Astrocyte of the spinal cord (primary cell): Measurements from ENCODE around the gene PPP2R2D.

Experiments used
- DNase-seq: peaks from one replicate; pipeline ENCODE4 v3.0.0; 2011; ENCODE audit warnings: low read depth, low spot score
- H3K4me3 ChIP-seq: 2 replicates; pipeline ENCODE4 v1.5.1; 2011; ENCODE audit warnings: low read depth, mild to moderate bottlenecking, low read length, moderate library complexity
- CTCF ChIP-seq: IDR thresholded peaks from 2 replicates; pipeline ENCODE4 v1.5.1; 2012; ENCODE audit warnings: low read depth, mild to moderate bottlenecking, low read length, inconsistent platforms
- in situ Hi-C: cut with HindIII; loops from 2 replicates; pipeline ENCODE4 v1.10.0; 2017; ENCODE audit warnings: low sequenced_read_pairs

Gene PPP2R2D

DNA sequence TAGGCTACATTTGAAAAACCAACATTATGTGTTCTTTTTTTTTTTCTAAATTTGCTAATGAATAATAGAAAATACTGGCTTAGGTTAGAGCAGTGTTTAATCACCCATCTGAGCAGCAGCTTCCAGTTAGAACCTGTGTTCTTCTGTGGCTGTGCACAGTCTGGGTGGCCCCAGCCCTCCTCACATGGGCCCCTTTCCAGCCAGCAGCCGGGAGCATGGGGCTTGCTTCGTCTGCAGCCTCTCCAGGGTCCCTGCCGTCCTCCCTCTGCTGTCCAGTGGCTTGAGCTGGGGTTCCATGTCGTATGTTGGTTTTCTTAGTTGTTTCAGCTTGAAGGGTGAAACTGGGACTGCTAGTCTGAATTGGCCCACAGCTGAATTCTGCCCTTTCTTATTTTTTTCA lies 43.6 kb downstream of the PPP2R2D start:
- TF ChIP-seq CTCF, result no peak
- in situ Hi-C loops, result no loop called here
- no peak for DNase-seq
- no peak overlapping the region for H3K4me3 ChIP-seq

DNA sequence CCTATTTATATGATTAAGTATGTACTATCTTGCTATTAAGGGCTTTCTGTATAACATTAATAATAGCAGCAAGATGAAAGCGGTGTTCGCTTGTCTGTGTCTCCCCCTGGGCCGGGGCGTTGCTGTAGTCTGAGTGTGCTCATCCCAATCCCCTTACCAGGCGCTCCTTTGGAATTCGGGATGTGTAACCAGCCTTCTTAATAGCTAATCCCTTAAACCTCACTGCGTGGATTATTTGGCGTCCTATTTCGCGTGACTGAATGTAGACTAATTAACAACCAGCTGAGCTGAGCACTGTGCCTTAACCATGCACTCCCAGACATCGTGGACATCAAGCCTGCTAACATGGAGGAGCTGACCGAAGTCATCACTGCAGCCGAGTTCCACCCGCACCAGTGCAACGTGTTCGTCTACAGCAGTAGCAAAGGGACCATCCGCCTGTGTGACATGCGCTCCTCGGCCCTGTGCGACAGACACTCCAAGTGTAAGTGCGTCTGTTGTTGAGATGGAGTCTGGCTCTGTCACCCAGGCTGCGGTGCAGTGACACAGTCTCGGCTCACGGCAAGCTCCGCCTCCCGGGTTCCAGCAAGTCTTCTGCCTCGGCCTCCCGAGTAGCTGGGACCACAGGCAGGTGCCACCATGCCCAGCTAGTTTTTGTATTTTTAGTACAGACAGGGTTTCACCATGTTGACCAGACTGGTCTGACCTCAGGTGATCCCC lies 44.3 kb downstream of the PPP2R2D start:
- no peak overlapping the region for H3K4me3 ChIP-seq
- TF ChIP-seq CTCF, result no peak
- in situ Hi-C loops, result no loop called here
- DNase-seq, result no peak

GRCh38 chr10:131946321-131946751 lies 45.5 kb downstream of the PPP2R2D start:
- peak; percentile 86 for DNase-seq
- in situ Hi-C loops, result no loop called here
- TF ChIP-seq CTCF, result no peak
- H3K4me3 ChIP-seq, result no peak overlapping the region

- DNase-seq, result peak; percentile 21
- in situ Hi-C loops, result no loop called here
- no peak for TF ChIP-seq CTCF
- H3K4me3 ChIP-seq, result no peak overlapping the region
Observed at GRCh38 chr10:131946880-131947279, 46.1 kb downstream of the PPP2R2D start.

- DNase-seq, result peak; percentile 72
- H3K4me3 ChIP-seq, result no peak overlapping the region
- no peak for TF ChIP-seq CTCF
- in situ Hi-C loops, result no loop called here
Observed at GRCh38 chr10:131947631-131948347, 47.0 kb downstream of the PPP2R2D start.

- no peak overlapping the region for H3K4me3 ChIP-seq
- no peak for TF ChIP-seq CTCF
- in situ Hi-C loops, result no loop called here
- no peak for DNase-seq
Observed at GRCh38 chr10:131948501-131948900, 47.7 kb downstream of the PPP2R2D start.
